Measurements from ENCODE around the gene TSLP.

TSLP gene

GRCh38 chr5:111071413-111071812 lies at the start of gene TSLP:
TSLP (plus strand) TSS chr5:111071713; CDS start chr5:111071891, 178 bp downstream.
- no peak for DNase-seq

GRCh38 chr5:111022301-111022700 lies 49.2 kb upstream of the TSLP start:
- DNase-seq = no peak

- no peak for DNase-seq
Observed at GRCh38 chr5:111028865-111029264, 42.6 kb upstream of the TSLP start.

- no peak for DNase-seq
Observed at GRCh38 chr5:111043712-111044506, 27.6 kb upstream of the TSLP start.

- no peak for DNase-seq
Observed at GRCh38 chr5:111058064-111058463, 13.4 kb upstream of the TSLP start.

GRCh38 chr5:111060169-111060568 lies 11.3 kb upstream of the TSLP start:
- DNase-seq = no peak

GRCh38 chr5:111061618-111062017 lies 9.9 kb upstream of the TSLP start:
- no peak for DNase-seq

GRCh38 chr5:111063709-111064322 lies 7.7 kb upstream of the TSLP start:
- DNase-seq = no peak

- DNase-seq = no peak
Observed at GRCh38 chr5:111066261-111066938, 5.1 kb upstream of the TSLP start.

GRCh38 chr5:111068213-111068612 lies 3.3 kb upstream of the TSLP start:
- no peak for DNase-seq

GRCh38 chr5:111069839-111070238 lies 1.7 kb upstream of the TSLP start:
- DNase-seq = no peak

GRCh38 chr5:111070272-111071134 lies 1.0 kb upstream of the TSLP start:
- DNase-seq = no peak

GRCh38 chr5:111072949-111073682 lies 1.6 kb downstream of the TSLP start:
- peak; percentile 40 to 48 for DNase-seq

GRCh38 chr5:111074244-111074643 lies 2.7 kb downstream of the TSLP start:
- DNase-seq = no peak

GRCh38 chr5:111075520-111075919 lies 4.0 kb downstream of the TSLP start:
- no peak for DNase-seq

- no peak for DNase-seq
Observed at GRCh38 chr5:111076091-111076490, 4.6 kb downstream of the TSLP start.

- no peak for DNase-seq
Observed at GRCh38 chr5:111077678-111078077, 6.2 kb downstream of the TSLP start.

GRCh38 chr5:111079846-111080245 lies 8.3 kb downstream of the TSLP start:
- no peak for DNase-seq

- no peak for DNase-seq
Observed at GRCh38 chr5:111083323-111083722, 11.8 kb downstream of the TSLP start.

- DNase-seq = peak; percentile 88 to 93
Observed at GRCh38 chr5:111092062-111092853, 20.7 kb downstream of the TSLP start, which contains the start of gene WDR36. WDR36 (plus strand) TSS chr5:111092348; CDS start chr5:111092457, 109 bp downstream.

- no peak for DNase-seq
Observed at GRCh38 chr5:111095982-111096381, 24.5 kb downstream of the TSLP start.
